ENCODE data around the gene METRN.

DNA sequence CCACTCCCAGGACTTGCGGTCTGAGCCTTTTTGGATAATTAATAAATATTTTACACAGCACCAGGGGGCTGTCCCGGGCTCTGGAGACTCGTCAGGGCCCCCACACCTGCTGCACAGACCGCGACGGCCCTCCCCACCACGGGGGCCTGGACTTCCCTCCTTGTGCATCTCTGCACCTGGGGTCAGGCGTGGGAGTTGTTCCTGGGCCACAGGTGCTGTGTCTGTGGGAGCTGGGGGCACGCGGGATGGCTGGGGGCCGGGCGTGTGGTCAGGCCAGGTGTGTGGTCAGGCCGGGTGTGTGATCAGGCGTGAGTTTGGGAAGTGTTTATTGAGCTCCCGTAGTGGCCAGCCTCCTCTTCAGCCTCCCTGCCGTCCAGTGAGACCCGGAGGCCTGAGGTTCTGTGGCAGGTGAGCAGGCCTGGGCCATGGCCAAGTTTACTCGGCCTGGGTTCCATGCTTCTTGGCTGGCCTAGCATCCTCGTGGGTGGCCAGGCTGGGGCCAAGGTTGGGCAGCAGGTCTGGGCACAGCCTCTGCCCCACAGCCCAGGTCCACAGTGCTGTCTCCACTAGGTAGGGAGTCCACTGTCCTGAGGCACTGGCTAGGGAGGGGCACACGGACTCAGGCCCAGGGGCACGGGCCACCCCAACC is 36.6 kb upstream of the METRN start:
- TF ChIP-seq, protein P1, sequence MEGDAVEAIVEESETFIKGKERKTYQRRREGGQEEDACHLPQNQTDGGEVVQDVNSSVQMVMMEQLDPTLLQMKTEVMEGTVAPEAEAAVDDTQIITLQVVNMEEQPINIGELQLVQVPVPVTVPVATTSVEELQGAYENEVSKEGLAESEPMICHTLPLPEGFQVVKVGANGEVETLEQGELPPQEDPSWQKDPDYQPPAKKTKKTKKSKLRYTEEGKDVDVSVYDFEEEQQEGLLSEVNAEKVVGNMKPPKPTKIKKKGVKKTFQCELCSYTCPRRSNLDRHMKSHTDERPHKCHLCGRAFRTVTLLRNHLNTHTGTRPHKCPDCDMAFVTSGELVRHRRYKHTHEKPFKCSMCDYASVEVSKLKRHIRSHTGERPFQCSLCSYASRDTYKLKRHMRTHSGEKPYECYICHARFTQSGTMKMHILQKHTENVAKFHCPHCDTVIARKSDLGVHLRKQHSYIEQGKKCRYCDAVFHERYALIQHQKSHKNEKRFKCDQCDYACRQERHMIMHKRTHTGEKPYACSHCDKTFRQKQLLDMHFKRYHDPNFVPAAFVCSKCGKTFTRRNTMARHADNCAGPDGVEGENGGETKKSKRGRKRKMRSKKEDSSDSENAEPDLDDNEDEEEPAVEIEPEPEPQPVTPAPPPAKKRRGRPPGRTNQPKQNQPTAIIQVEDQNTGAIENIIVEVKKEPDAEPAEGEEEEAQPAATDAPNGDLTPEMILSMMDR (IDR thresholded peaks at IDR 0.05): no peak
- no peak for TF ChIP-seq POLR2AphosphoS5 (IDR thresholded peaks at IDR 0.05)
- TF ChIP-seq POLR2A (IDR thresholded peaks at IDR 0.05): no peak

Measured in prostate gland (tissue), 2 donors.